Liver (tissue), 9 donors: ENCODE results near the gene ITGA8. TPM values are rescaled to one million over a fixed set of nuclear protein-coding genes. Genes with fewer than 3 reads are reported as not detected.

ENCODE experiments used
- DNase-seq: peaks from one replicate; pipeline ENCODE4 v3.0.0-alpha.2; 2017; ENCODE audit warnings: low spot score
- H3K27ac ChIP-seq, 2 donors: one replicate each; pipeline ENCODE4 v1.7.0; 2013; ENCODE audit warnings: inconsistent platforms in 2 of 2, low read length in 2 of 2, control low read depth in 1 of 2, low read depth in 1 of 2, mild to moderate bottlenecking in 1 of 2
- H3K27me3 ChIP-seq, 4 donors: one replicate each; pipeline versions ENCODE4 v1.6.1 to v1.7.0; 2013; ENCODE audit warnings: low read length in 3 of 4, inconsistent platforms in 1 of 4, mild to moderate bottlenecking in 1 of 4, moderate library complexity in 1 of 4; ENCODE audit not compliant: control insufficient read depth in 4 of 4, insufficient read depth in 4 of 4
- H3K36me3 ChIP-seq, 4 donors: one replicate each; pipeline versions ENCODE4 v1.6.1 to v1.7.0; 2013; ENCODE audit warnings: low read length in 3 of 4, mild to moderate bottlenecking in 3 of 4, low read depth in 1 of 4, moderate library complexity in 1 of 4; ENCODE audit not compliant: control insufficient read depth in 4 of 4, insufficient read depth in 3 of 4
- H3K4me1 ChIP-seq, 4 donors: one replicate each; pipeline versions ENCODE4 v1.6.1 to v1.7.0; 2013; ENCODE audit warnings: low read length in 3 of 4, mild to moderate bottlenecking in 3 of 4, moderate library complexity in 1 of 4; ENCODE audit not compliant: control insufficient read depth in 4 of 4, insufficient read depth in 4 of 4
- H3K4me3 ChIP-seq, 3 donors: one replicate each; pipeline versions ENCODE4 v1.6.1 to v1.7.0; 2013; ENCODE audit warnings: low read length in 3 of 3, control low read depth in 1 of 3, low read depth in 1 of 3, mild to moderate bottlenecking in 1 of 3
- H3K9ac ChIP-seq, 2 donors: one replicate each; pipeline ENCODE4 v1.7.0; 2013; ENCODE audit warnings: low read length in 2 of 2, mild to moderate bottlenecking in 2 of 2, moderate library complexity in 2 of 2, control low read depth in 1 of 2, low read depth in 1 of 2
- H3K9me3 ChIP-seq, 4 donors: one replicate each; pipeline versions ENCODE4 v1.6.1 to v1.7.0; 2013; ENCODE audit warnings: low read length in 3 of 4; ENCODE audit not compliant: control insufficient read depth in 4 of 4
- ATF3 ChIP-seq: IDR thresholded peaks from 2 replicates; pipeline ENCODE4 v1.6.1; 2016; ENCODE audit warnings: antibody characterized with exemption
- CTCF ChIP-seq: fragments of 150-350 bp; IDR thresholded peaks from 2 replicates; pipeline ENCODE4 v1.5.1; 2017; ENCODE audit warnings: improper control_type of control experiment, low read depth, low read length; ENCODE audit not compliant: missing input control
- EGR1 ChIP-seq, 2 donors: IDR thresholded peaks; 2 replicates each; pipeline ENCODE4 v1.6.1; 2016 to 2018; ENCODE audit warnings: antibody characterized with exemption in 2 of 2, low read depth in 2 of 2
- FOXA1 ChIP-seq: IDR thresholded peaks from 2 replicates; pipeline ENCODE4 v1.6.1; 2016; ENCODE audit warnings: antibody characterized with exemption
- FOXA2 ChIP-seq: IDR thresholded peaks from 2 replicates; pipeline ENCODE4 v1.6.1; 2016; ENCODE audit warnings: antibody characterized with exemption
- GABPA ChIP-seq, 2 donors: IDR thresholded peaks in 1 of 2; conservative IDR thresholded peaks in 1 of 2; 2 replicates each; pipeline ENCODE4 v1.6.1; 2016; ENCODE audit warnings: antibody characterized with exemption in 2 of 2, mild to moderate bottlenecking in 1 of 2, moderate library complexity in 1 of 2
- HNF4G ChIP-seq: IDR thresholded peaks from 2 replicates; pipeline ENCODE4 v1.6.1; 2016; ENCODE audit warnings: antibody characterized with exemption
- JUND ChIP-seq, 2 donors: IDR thresholded peaks; 2 replicates each; pipeline ENCODE4 v1.6.1; 2016; ENCODE audit warnings: antibody characterized with exemption in 2 of 2
- MAX ChIP-seq: IDR thresholded peaks from 2 replicates; pipeline ENCODE4 v1.6.1; 2016; ENCODE audit warnings: antibody characterized with exemption
- NR2F2 ChIP-seq: IDR thresholded peaks from 2 replicates; pipeline ENCODE4 v1.6.1; 2016; ENCODE audit warnings: antibody characterized with exemption
- RAD21 ChIP-seq, 2 donors: IDR thresholded peaks; 2 replicates each; pipeline ENCODE4 v1.6.1; 2016; ENCODE audit warnings: antibody characterized with exemption in 2 of 2, mild to moderate bottlenecking in 2 of 2
- REST ChIP-seq: IDR thresholded peaks from 2 replicates; pipeline ENCODE4 v1.6.1; 2016; ENCODE audit warnings: antibody characterized with exemption, mild to moderate bottlenecking
- RXRA ChIP-seq, 2 donors: IDR thresholded peaks; 2 replicates each; pipeline ENCODE4 v1.6.1; 2017 to 2018; ENCODE audit warnings: antibody characterized with exemption in 2 of 2, mild to moderate bottlenecking in 1 of 2
- SP1 ChIP-seq: IDR thresholded peaks from 2 replicates; pipeline ENCODE4 v1.6.1; 2018; ENCODE audit warnings: antibody characterized with exemption, mild to moderate bottlenecking
- TAF1 ChIP-seq: conservative IDR thresholded peaks from 2 replicates; pipeline ENCODE4 v1.6.1; 2016; ENCODE audit warnings: antibody characterized with exemption, mild to moderate bottlenecking
- YY1 ChIP-seq: IDR thresholded peaks from 2 replicates; pipeline ENCODE4 v1.6.1; 2016; ENCODE audit warnings: antibody characterized with exemption, mild to moderate bottlenecking
- ZBTB33 ChIP-seq: IDR thresholded peaks from 2 replicates; pipeline ENCODE4 v1.6.1; 2016; ENCODE audit warnings: antibody characterized with exemption
- WGBS: extraction: QIAGEN DNeasy Blood & Tissue Kit; methylation state at CpG from one replicate; pipeline ENCODE4 v1.1.7; 2013; 5-methylcytosine and 5-hydroxymethylcytosine counted together
- polyA plus RNA-seq, 2 donors: library from polyadenylated mRNA; stranded (reverse) in 1 of 2; unstranded in 1 of 2; fragments of 200-250 nt in 1 of 2; fragments of >200 nt in 1 of 2; fragmentation: Nextera tagmentation in 1 of 2; extraction: Ambion mirVana in 1 of 2; gene quantifications; one replicate each; pipeline versions ENCODE4 v1.2.1 to v1.2.3, GENCODE V29; 2013 to 2015
- total RNA-seq, 2 donors: library from RNA; depleted of rRNA; stranded (reverse); fragments of >200 nt; gene quantifications; one replicate each; pipeline ENCODE4 v1.2.3, GENCODE V29; 2014
- donor health status: healthy.
- donor health status: healthy.
- donor health status: healthy.
- donor health status: healthy.
- donor health status: healthy.

ITGA8 gene
- total and polyA plus RNA-seq, 4 donors: 0.06 to 1.0 (median 0.60) TPM

GRCh38 chr10:15609246-15609645 is 110.5 kb downstream of the ITGA8 start:
- no peaks in the 10 kb centered on the region for H3K27me3 ChIP-seq
- H3K27ac ChIP-seq: no peak overlapping the region
- H3K4me3 ChIP-seq: no peak overlapping the region
- TF ChIP-seq HNF4G (no peak), ATF3 (no peak), EGR1 (IDR thresholded peaks at IDR 0.05; ENCODE audit: low read depth in 2 of 2) (no peak), RXRA (IDR thresholded peaks at IDR 0.05) (no peak), TAF1 (no peak), FOXA1 (no peak)
- H3K36me3 ChIP-seq: no peaks in the 10 kb centered on the region
- no peaks in the 10 kb centered on the region for H3K9me3 ChIP-seq
- 77% methylated on average over 2 of the region's 2 CpGs for WGBS
- H3K4me1 ChIP-seq: peaks cover 0 to 2% (median 0%) of the 10 kb centered on the region in 4 donors
- no peak for DNase-seq
- no peak overlapping the region for H3K9ac ChIP-seq

GRCh38 chr10:15606377-15606776 is 113.3 kb downstream of the ITGA8 start:
- no peaks in the 10 kb centered on the region for H3K27me3 ChIP-seq
- DNase-seq: no peak
- TF ChIP-seq CTCF (no peak), REST (no peak), SP1 (no peak), TAF1 (no peak), FOXA1 (no peak), RAD21 (IDR thresholded peaks at IDR 0.05) (no peak), GABPA (IDR thresholded peaks at IDR 0.05 in 1 of 2, conservative IDR thresholded peaks at IDR 0.05 in 1 of 2) (no peak), NR2F2 (no peak), EGR1 (IDR thresholded peaks at IDR 0.05; ENCODE audit: low read depth in 2 of 2) (no peak), ATF3 (no peak), ZBTB33 (no peak), HNF4G (no peak), YY1 (no peak), JUND (IDR thresholded peaks at IDR 0.05) (no peak), RXRA (IDR thresholded peaks at IDR 0.05) (no peak), FOXA2 (no peak), MAX (no peak)
- H3K36me3 ChIP-seq: no peaks in the 10 kb centered on the region
- H3K9me3 ChIP-seq: no peaks in the 10 kb centered on the region
- no peak overlapping the region for H3K27ac ChIP-seq
- H3K4me3 ChIP-seq: no peak overlapping the region
- 72% methylated on average over 4 of the region's 4 CpGs for whole genome bisulfite sequencing
- peaks cover 0 to 2% (median 0%) of the 10 kb centered on the region in 4 donors for H3K4me1 ChIP-seq
- H3K9ac ChIP-seq: no peak overlapping the region
